Liver (tissue), 9 donors: ENCODE data around the gene HECTD2. TPM values are rescaled to one million over a fixed set of nuclear protein-coding genes. Genes with fewer than 3 reads are reported as not detected.
"Not testable (repeated sequence)": the region's sequence is repeated elsewhere in the genome, so short reads cannot be mapped to it uniquely, and the experiment has no call there.

ENCODE experiments used
- DNase-seq: peaks from one replicate; pipeline ENCODE4 v3.0.0-alpha.2; 2017; ENCODE audit warnings: low spot score
- H3K27ac ChIP-seq, 2 donors: one replicate each; pipeline ENCODE4 v1.7.0; 2013; ENCODE audit warnings: inconsistent platforms in 2 of 2, low read length in 2 of 2, control low read depth in 1 of 2, low read depth in 1 of 2, mild to moderate bottlenecking in 1 of 2
- H3K27me3 ChIP-seq, 4 donors: one replicate each; pipeline versions ENCODE4 v1.6.1 to v1.7.0; 2013; ENCODE audit warnings: low read length in 3 of 4, inconsistent platforms in 1 of 4, mild to moderate bottlenecking in 1 of 4, moderate library complexity in 1 of 4; ENCODE audit not compliant: control insufficient read depth in 4 of 4, insufficient read depth in 4 of 4
- H3K36me3 ChIP-seq, 4 donors: one replicate each; pipeline versions ENCODE4 v1.6.1 to v1.7.0; 2013; ENCODE audit warnings: low read length in 3 of 4, mild to moderate bottlenecking in 3 of 4, low read depth in 1 of 4, moderate library complexity in 1 of 4; ENCODE audit not compliant: control insufficient read depth in 4 of 4, insufficient read depth in 3 of 4
- H3K4me1 ChIP-seq, 4 donors: one replicate each; pipeline versions ENCODE4 v1.6.1 to v1.7.0; 2013; ENCODE audit warnings: low read length in 3 of 4, mild to moderate bottlenecking in 3 of 4, moderate library complexity in 1 of 4; ENCODE audit not compliant: control insufficient read depth in 4 of 4, insufficient read depth in 4 of 4
- H3K4me3 ChIP-seq, 3 donors: one replicate each; pipeline versions ENCODE4 v1.6.1 to v1.7.0; 2013; ENCODE audit warnings: low read length in 3 of 3, control low read depth in 1 of 3, low read depth in 1 of 3, mild to moderate bottlenecking in 1 of 3
- H3K9ac ChIP-seq, 2 donors: one replicate each; pipeline ENCODE4 v1.7.0; 2013; ENCODE audit warnings: low read length in 2 of 2, mild to moderate bottlenecking in 2 of 2, moderate library complexity in 2 of 2, control low read depth in 1 of 2, low read depth in 1 of 2
- H3K9me3 ChIP-seq, 4 donors: one replicate each; pipeline versions ENCODE4 v1.6.1 to v1.7.0; 2013; ENCODE audit warnings: low read length in 3 of 4; ENCODE audit not compliant: control insufficient read depth in 4 of 4
- ATF3 ChIP-seq: IDR thresholded peaks from 2 replicates; pipeline ENCODE4 v1.6.1; 2016; ENCODE audit warnings: antibody characterized with exemption
- CTCF ChIP-seq: fragments of 150-350 bp; IDR thresholded peaks from 2 replicates; pipeline ENCODE4 v1.5.1; 2017; ENCODE audit warnings: improper control_type of control experiment, low read depth, low read length; ENCODE audit not compliant: missing input control
- EGR1 ChIP-seq, 2 donors: IDR thresholded peaks; 2 replicates each; pipeline ENCODE4 v1.6.1; 2016 to 2018; ENCODE audit warnings: antibody characterized with exemption in 2 of 2, low read depth in 2 of 2
- FOXA1 ChIP-seq: IDR thresholded peaks from 2 replicates; pipeline ENCODE4 v1.6.1; 2016; ENCODE audit warnings: antibody characterized with exemption
- FOXA2 ChIP-seq: IDR thresholded peaks from 2 replicates; pipeline ENCODE4 v1.6.1; 2016; ENCODE audit warnings: antibody characterized with exemption
- GABPA ChIP-seq, 2 donors: IDR thresholded peaks in 1 of 2; conservative IDR thresholded peaks in 1 of 2; 2 replicates each; pipeline ENCODE4 v1.6.1; 2016; ENCODE audit warnings: antibody characterized with exemption in 2 of 2, mild to moderate bottlenecking in 1 of 2, moderate library complexity in 1 of 2
- HNF4A ChIP-seq, 2 donors: conservative IDR thresholded peaks; 2 replicates each; pipeline ENCODE4 v1.6.1; 2016; ENCODE audit warnings: antibody characterized with exemption in 2 of 2, mild to moderate bottlenecking in 2 of 2
- HNF4G ChIP-seq: IDR thresholded peaks from 2 replicates; pipeline ENCODE4 v1.6.1; 2016; ENCODE audit warnings: antibody characterized with exemption
- JUND ChIP-seq, 2 donors: IDR thresholded peaks; 2 replicates each; pipeline ENCODE4 v1.6.1; 2016; ENCODE audit warnings: antibody characterized with exemption in 2 of 2
- MAX ChIP-seq: IDR thresholded peaks from 2 replicates; pipeline ENCODE4 v1.6.1; 2016; ENCODE audit warnings: antibody characterized with exemption
- NR2F2 ChIP-seq: IDR thresholded peaks from 2 replicates; pipeline ENCODE4 v1.6.1; 2016; ENCODE audit warnings: antibody characterized with exemption
- RAD21 ChIP-seq, 2 donors: IDR thresholded peaks; 2 replicates each; pipeline ENCODE4 v1.6.1; 2016; ENCODE audit warnings: antibody characterized with exemption in 2 of 2, mild to moderate bottlenecking in 2 of 2
- REST ChIP-seq: IDR thresholded peaks from 2 replicates; pipeline ENCODE4 v1.6.1; 2016; ENCODE audit warnings: antibody characterized with exemption, mild to moderate bottlenecking
- RXRA ChIP-seq, 2 donors: IDR thresholded peaks; 2 replicates each; pipeline ENCODE4 v1.6.1; 2017 to 2018; ENCODE audit warnings: antibody characterized with exemption in 2 of 2, mild to moderate bottlenecking in 1 of 2
- SP1 ChIP-seq: IDR thresholded peaks from 2 replicates; pipeline ENCODE4 v1.6.1; 2018; ENCODE audit warnings: antibody characterized with exemption, mild to moderate bottlenecking
- TAF1 ChIP-seq: conservative IDR thresholded peaks from 2 replicates; pipeline ENCODE4 v1.6.1; 2016; ENCODE audit warnings: antibody characterized with exemption, mild to moderate bottlenecking
- YY1 ChIP-seq: IDR thresholded peaks from 2 replicates; pipeline ENCODE4 v1.6.1; 2016; ENCODE audit warnings: antibody characterized with exemption, mild to moderate bottlenecking
- ZBTB33 ChIP-seq: IDR thresholded peaks from 2 replicates; pipeline ENCODE4 v1.6.1; 2016; ENCODE audit warnings: antibody characterized with exemption
- WGBS: extraction: QIAGEN DNeasy Blood & Tissue Kit; methylation state at CpG from one replicate; pipeline ENCODE4 v1.1.7; 2013; 5-methylcytosine and 5-hydroxymethylcytosine counted together
- polyA plus RNA-seq, 2 donors: library from polyadenylated mRNA; stranded (reverse) in 1 of 2; unstranded in 1 of 2; fragments of 200-250 nt in 1 of 2; fragments of >200 nt in 1 of 2; fragmentation: Nextera tagmentation in 1 of 2; extraction: Ambion mirVana in 1 of 2; gene quantifications; one replicate each; pipeline versions ENCODE4 v1.2.1 to v1.2.3, GENCODE V29; 2013 to 2015
- total RNA-seq, 2 donors: library from RNA; depleted of rRNA; stranded (reverse); fragments of >200 nt; gene quantifications; one replicate each; pipeline ENCODE4 v1.2.3, GENCODE V29; 2014
- donor health status: healthy.
- donor health status: healthy.
- donor health status: healthy.
- donor health status: healthy.
- donor health status: healthy.

The HECTD2 gene
- total and polyA plus RNA-seq, 4 donors: 1.0 to 5.0 (median 3.2) TPM

GRCh38 chr10:91559750-91560149, 149.6 kb downstream of the HECTD2 start:
- Histone ChIP-seq H3K9ac (no peak overlapping the region), H3K4me3 (no peak overlapping the region), H3K27ac (no peak overlapping the region), H3K9me3 (no peaks in the 10 kb centered on the region), H3K4me1 (peaks cover 10 to 49% (median 34%) of the 10 kb centered on the region in 4 donors), H3K27me3 (no peaks in the 10 kb centered on the region), H3K36me3 (no peaks in the 10 kb centered on the region)
- DNase-seq: no peak
- TF ChIP-seq ZBTB33: no peak
- no peak for TF ChIP-seq ATF3
- no peak for TF ChIP-seq JUND (IDR thresholded peaks at IDR 0.05)
- no peak for TF ChIP-seq TAF1
- TF ChIP-seq REST: no peak
- no peak for TF ChIP-seq FOXA2
- TF ChIP-seq GABPA (IDR thresholded peaks at IDR 0.05 in 1 of 2, conservative IDR thresholded peaks at IDR 0.05 in 1 of 2): no peak
- TF ChIP-seq HNF4A (conservative IDR thresholded peaks at IDR 0.05): peak; percentile 58 to 83
- TF ChIP-seq FOXA1: no peak
- no peak for TF ChIP-seq NR2F2
- TF ChIP-seq YY1: no peak
- TF ChIP-seq SP1: no peak
- TF ChIP-seq RXRA (IDR thresholded peaks at IDR 0.05): peak in 1 of 2 donors; percentile 17
- TF ChIP-seq HNF4G: peak; percentile 17
- TF ChIP-seq RAD21 (IDR thresholded peaks at IDR 0.05): no peak
- TF ChIP-seq MAX: peak; percentile 6
- TF ChIP-seq CTCF: no peak
- TF ChIP-seq EGR1 (IDR thresholded peaks at IDR 0.05; ENCODE audit: low read depth in 2 of 2): no peak
- WGBS: 40% methylated on average over 2 of the region's 2 CpGs

- not testable (repeated sequence) for H3K9me3 ChIP-seq, H3K27me3 ChIP-seq, H3K9ac ChIP-seq, H3K36me3 ChIP-seq, H3K27ac ChIP-seq, H3K4me3 ChIP-seq, DNase-seq
- peaks cover 6 to 39% (median 27%) of the 10 kb centered on the region in 4 donors for H3K4me1 ChIP-seq
- 88% methylated on average over 3 of the region's 3 CpGs for whole genome bisulfite sequencing
These were observed 150.7 kb downstream of the HECTD2 start for GRCh38 chr10:91560827-91561226.
